ENCODE data around the gene RGPD8.

- TF ChIP-seq, protein P1, sequence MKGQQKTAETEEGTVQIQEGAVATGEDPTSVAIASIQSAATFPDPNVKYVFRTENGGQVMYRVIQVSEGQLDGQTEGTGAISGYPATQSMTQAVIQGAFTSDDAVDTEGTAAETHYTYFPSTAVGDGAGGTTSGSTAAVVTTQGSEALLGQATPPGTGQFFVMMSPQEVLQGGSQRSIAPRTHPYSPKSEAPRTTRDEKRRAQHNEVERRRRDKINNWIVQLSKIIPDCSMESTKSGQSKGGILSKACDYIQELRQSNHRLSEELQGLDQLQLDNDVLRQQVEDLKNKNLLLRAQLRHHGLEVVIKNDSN (IDR thresholded peaks at IDR 0.05) = no peak
- no peak for TF ChIP-seq FOXM1 (IDR thresholded peaks at IDR 0.05; ENCODE audit: borderline replicate concordance, low read depth)
- no peak for TF ChIP-seq ZBTB7A (IDR thresholded peaks at IDR 0.05; ENCODE audit: low read depth)
- TF ChIP-seq EGR1 (IDR thresholded peaks at IDR 0.05) = no peak
- TF ChIP-seq, protein P2, sequence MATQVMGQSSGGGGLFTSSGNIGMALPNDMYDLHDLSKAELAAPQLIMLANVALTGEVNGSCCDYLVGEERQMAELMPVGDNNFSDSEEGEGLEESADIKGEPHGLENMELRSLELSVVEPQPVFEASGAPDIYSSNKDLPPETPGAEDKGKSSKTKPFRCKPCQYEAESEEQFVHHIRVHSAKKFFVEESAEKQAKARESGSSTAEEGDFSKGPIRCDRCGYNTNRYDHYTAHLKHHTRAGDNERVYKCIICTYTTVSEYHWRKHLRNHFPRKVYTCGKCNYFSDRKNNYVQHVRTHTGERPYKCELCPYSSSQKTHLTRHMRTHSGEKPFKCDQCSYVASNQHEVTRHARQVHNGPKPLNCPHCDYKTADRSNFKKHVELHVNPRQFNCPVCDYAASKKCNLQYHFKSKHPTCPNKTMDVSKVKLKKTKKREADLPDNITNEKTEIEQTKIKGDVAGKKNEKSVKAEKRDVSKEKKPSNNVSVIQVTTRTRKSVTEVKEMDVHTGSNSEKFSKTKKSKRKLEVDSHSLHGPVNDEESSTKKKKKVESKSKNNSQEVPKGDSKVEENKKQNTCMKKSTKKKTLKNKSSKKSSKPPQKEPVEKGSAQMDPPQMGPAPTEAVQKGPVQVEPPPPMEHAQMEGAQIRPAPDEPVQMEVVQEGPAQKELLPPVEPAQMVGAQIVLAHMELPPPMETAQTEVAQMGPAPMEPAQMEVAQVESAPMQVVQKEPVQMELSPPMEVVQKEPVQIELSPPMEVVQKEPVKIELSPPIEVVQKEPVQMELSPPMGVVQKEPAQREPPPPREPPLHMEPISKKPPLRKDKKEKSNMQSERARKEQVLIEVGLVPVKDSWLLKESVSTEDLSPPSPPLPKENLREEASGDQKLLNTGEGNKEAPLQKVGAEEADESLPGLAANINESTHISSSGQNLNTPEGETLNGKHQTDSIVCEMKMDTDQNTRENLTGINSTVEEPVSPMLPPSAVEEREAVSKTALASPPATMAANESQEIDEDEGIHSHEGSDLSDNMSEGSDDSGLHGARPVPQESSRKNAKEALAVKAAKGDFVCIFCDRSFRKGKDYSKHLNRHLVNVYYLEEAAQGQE (IDR thresholded peaks at IDR 0.05; ENCODE audit: low read depth) = no peak
- TF ChIP-seq YY1 (IDR thresholded peaks at IDR 0.05; ENCODE audit: low read depth) = no peak
- TF ChIP-seq TAF1 (IDR thresholded peaks at IDR 0.05; ENCODE audit: low read depth) = no peak
Measured at GRCh38 chr2:112463256-112463655, 29.8 kb upstream of the RGPD8 start.

Measured in Ishikawa (cell line).